K562 (cell line): ENCODE measurements around the gene TRIM2. TPM values are rescaled to one million over a fixed set of nuclear protein-coding genes. Genes with fewer than 3 reads are reported as not detected.

Experiments
- ATAC-seq: fragments of 200-7000 bp; cut with Tn5 transposase; 3 replicates; pipeline ENCODE4 v1.9.1; 2020; ENCODE audit warnings: moderate library complexity
- BruUV-seq: library from RNA; stranded (reverse); fragments of 400-500 nt; replicated peaks from 2 replicates; lab custom pipeline; 2021; lab: Mats Ljungman, UMichigan
- CTCF ChIA-PET: fragments of 300-600 bp; formaldehyde crosslinking; extraction: SDS; loops from one replicate; lab custom pipeline; 2021; ENCODE audit warnings: low intra/inter-chr PET ratio; lab: Yijun Ruan, JAX
- POLR2A ChIA-PET: fragments of 300-600, 350-650 bp; sonication (Branson Sonifier 250); formaldehyde crosslinking; extraction: SDS; loops from one replicate; lab custom pipeline; 2021; ENCODE audit warnings: antibody characterized with exemption, inconsistent platforms; lab: Yijun Ruan, JAX
- DNase-seq, 4 experiments: peaks; one replicate each; pipeline versions ENCODE4 v3.0.0 to v3.0.0-alpha.2; 2011 to 2018; ENCODE audit warnings: low spot score in 3 of 4, mixed read lengths in 3 of 4; ENCODE audit errors: extremely low read depth in 1 of 4
- FAIRE-seq: peaks from 2 replicates; lab custom pipeline; 2011; peaks lifted over from hg19 to GRCh38; lab: Jason Lieb, UNC
- H2AFZ ChIP-seq: 2 replicates; pipeline ENCODE4 v1.6.0; 2011; ENCODE audit warnings: low read depth, low read length, control low read depth, inconsistent platforms
- H3K27ac ChIP-seq: fragments of 200-600 bp; 3 replicates; pipeline ENCODE4 v1.8.0; 2011; ENCODE audit warnings: low read depth, mild to moderate bottlenecking, control low read depth, inconsistent platforms, low read length, moderate library complexity, mixed read lengths; ENCODE audit errors: extremely low read depth
- H3K27me3 ChIP-seq, 2 experiments: fragments of 300-600 bp in 1 of 2; 2 replicates in 1 of 2; 3 replicates in 1 of 2; pipeline versions ENCODE4 v1.6.0 to v1.8.0; 2011; ENCODE audit warnings: inconsistent platforms in 2 of 2, low read length in 2 of 2, mild to moderate bottlenecking in 1 of 2, mixed read lengths in 1 of 2, moderate library complexity in 1 of 2; ENCODE audit not compliant: control insufficient read depth in 2 of 2, insufficient read depth in 2 of 2
- H3K36me3 ChIP-seq: fragments of 300-600 bp; 3 replicates; pipeline ENCODE4 v1.8.0; 2011; ENCODE audit warnings: mild to moderate bottlenecking, low read length, inconsistent platforms; ENCODE audit not compliant: control insufficient read depth, insufficient read depth
- H3K4me1 ChIP-seq, 2 experiments: fragments of 200-600 bp in 1 of 2; replicated peaks in 1 of 2; 2 replicates in 1 of 2; 3 replicates in 1 of 2; pipeline versions ENCODE4 v1.5.1 to v1.8.0; 2011; ENCODE audit warnings: inconsistent platforms in 2 of 2, low read length in 2 of 2, mild to moderate bottlenecking in 1 of 2, mixed read lengths in 1 of 2, moderate library complexity in 1 of 2; ENCODE audit not compliant: control insufficient read depth in 2 of 2, insufficient read depth in 2 of 2
- H3K4me2 ChIP-seq: 2 replicates; pipeline ENCODE4 v1.6.1; 2011; ENCODE audit warnings: low read length, control low read depth, inconsistent platforms, mixed read lengths; ENCODE audit not compliant: insufficient read depth
- H3K4me3 ChIP-seq: fragments of 200-600 bp; sonication (generic), shearing (Covaris generic); 2 replicates; pipeline ENCODE4 v1.5.1; 2016; ENCODE audit warnings: control low read depth, inconsistent platforms
- H3K79me2 ChIP-seq: fragments of 200-600 bp; 3 replicates; pipeline ENCODE4 v1.8.0; 2011; ENCODE audit warnings: low read length, inconsistent platforms; ENCODE audit not compliant: control insufficient read depth, insufficient read depth
- H3K9ac ChIP-seq, 2 experiments: 2 replicates each; pipeline versions ENCODE4 v1.6.0 to v1.6.1; 2011; ENCODE audit warnings: low read depth in 2 of 2, low read length in 2 of 2, control low read depth in 1 of 2, inconsistent platforms in 1 of 2, mild to moderate bottlenecking in 1 of 2, mixed read lengths in 1 of 2; ENCODE audit not compliant: insufficient read depth in 1 of 2
- H3K9me1 ChIP-seq: one replicate; pipeline ENCODE4 v1.6.0; 2011; ENCODE audit warnings: inconsistent platforms, mild to moderate bottlenecking, low read length, moderate library complexity; ENCODE audit not compliant: control insufficient read depth, insufficient read depth
- H3K9me3 ChIP-seq: replicated peaks from 2 replicates; pipeline ENCODE4 v1.5.1; 2011; ENCODE audit warnings: low read depth, low read length, inconsistent platforms; ENCODE audit not compliant: control insufficient read depth, insufficient read depth
- H4K20me1 ChIP-seq: replicated peaks from 2 replicates; pipeline ENCODE4 v1.6.1; 2011; ENCODE audit warnings: low read length, inconsistent platforms, mixed read lengths; ENCODE audit not compliant: control insufficient read depth, insufficient read depth
- CREBBP ChIP-seq: IDR thresholded peaks from one replicate; pipeline ENCODE4 v1.6.1; 2012; ENCODE audit warnings: low read depth, mild to moderate bottlenecking, control low read depth, inconsistent platforms, low read length
- FOXK2 ChIP-seq, 2 experiments: fragments of 450-650 bp; IDR thresholded peaks in 1 of 2; conservative IDR thresholded peaks in 1 of 2; 2 replicates each; pipeline ENCODE4 v1.6.1; 2016; ENCODE audit warnings: low read depth in 2 of 2, mild to moderate bottlenecking in 1 of 2
- HDAC1 ChIP-seq, 2 experiments: fragments of 450-650 bp; IDR thresholded peaks; 2 replicates each; pipeline ENCODE4 v1.6.1; 2016 to 2017; ENCODE audit warnings: inconsistent platforms in 1 of 2, mild to moderate bottlenecking in 1 of 2, moderate library complexity in 1 of 2
- KAT8 ChIP-seq: fragments of 450-650 bp; IDR thresholded peaks from 2 replicates; pipeline ENCODE4 v1.6.1; 2016; ENCODE audit warnings: low read depth, mild to moderate bottlenecking
- KHSRP ChIP-seq: fragments of 450-650 bp; IDR thresholded peaks from 2 replicates; pipeline ENCODE4 v1.6.1; 2017
- PBX2 ChIP-seq, 2 experiments: IDR thresholded peaks in 1 of 2; conservative IDR thresholded peaks in 1 of 2; 2 replicates each; pipeline ENCODE4 v1.6.1; 2016; ENCODE audit warnings: low read depth in 2 of 2, mild to moderate bottlenecking in 1 of 2, missing compliant biosample characterization in 1 of 2, missing genetic modification characterization in 1 of 2, moderate library complexity in 1 of 2
- PHF20 ChIP-seq: fragments of 450-650 bp; IDR thresholded peaks from 2 replicates; pipeline ENCODE4 v1.6.1; 2018; ENCODE audit not compliant: partially characterized antibody
- PTBP1 ChIP-seq: fragments of 200-400 bp; formaldehyde crosslinking; IDR thresholded peaks from 2 replicates; pipeline ENCODE4 v1.6.1; 2017; ENCODE audit warnings: low read depth, low read length
- WGBS: fragments of 100-300 bp; shearing (Covaris generic); methylation state at CpG from one replicate; pipeline ENCODE4 v1.1.6; 2016; ENCODE audit warnings: low coverage, mixed read lengths; ENCODE audit not compliant: insufficient coverage; ENCODE audit errors: missing lambda C conversion rate; 5-methylcytosine and 5-hydroxymethylcytosine counted together
- in situ Hi-C: fragments of 300-500 bp; cut with MboI; formaldehyde crosslinking; loops from 4 replicates; pipeline ENCODE4 v1.15.0; 2018; ENCODE audit warnings: inconsistent platforms, mixed read lengths
- intact Hi-C: fragments of 100-400 bp; cut with micrococcal nuclease; formaldehyde crosslinking; loops from 2 replicates; pipeline ENCODE4 v1.14.2; 2022
- polyA plus RNA-seq, 8 experiments: library from polyadenylated mRNA; depleted of rRNA in 4 of 8; stranded (reverse) in 5 of 8; unstranded in 3 of 8; fragments of >200 nt; fragmentation: Nextera tagmentation in 2 of 8; fragmentation: Illumina TruSeq in 1 of 8; extraction: Ambion mirVana in 2 of 8; extraction: Trizol in 1 of 8; gene quantifications; 2 replicates each; pipeline versions ENCODE4 v1.2.1 to v1.2.3, GENCODE V29; 2011 to 2014; ENCODE audit warnings: inconsistent platforms in 1 of 8, missing spikeins in 1 of 8
- total RNA-seq, 7 experiments: library from RNA; depleted of rRNA in 6 of 7; stranded (reverse); fragments of >200 nt in 6 of 7; fragmentation: Illumina TruSeq in 2 of 7; extraction: Trizol in 2 of 7; gene quantifications; 2 replicates each; pipeline versions ENCODE4 v1.2.1 to v1.2.3, GENCODE V29; 2011 to 2021; ENCODE audit warnings: low replicate concordance in 1 of 7
- TF ChIP-seq, protein P1 (sequence below): sonication (generic); IDR thresholded peaks from 2 replicates; pipeline ENCODE4 v1.6.1; 2016

Gene TRIM2
- total and polyA plus RNA-seq, 9 of the 15 experiments (the other 6 are each of a cell fraction or from before 2014, with no cell fraction given) = 0.01 to 0.41 (median 0.13) TPM; not detected in 1

GRCh38 chr4:153204247-153204671 is at the start of gene TRIM2 (continued):
- peak in 1 of 2 experiments; percentile 40; a peak in 1 of 4 replicates for TF ChIP-seq FOXK2 (conservative IDR thresholded peaks at IDR 0.05 in 1 of 2, IDR thresholded peaks at IDR 0.05 in 1 of 2; ENCODE audit: low read depth in 2 of 2)
- no peak for TF ChIP-seq KHSRP
- TF ChIP-seq HDAC1 (IDR thresholded peaks at IDR 0.05) = no peak
- no peak for TF ChIP-seq CREBBP
- TF ChIP-seq, protein P1, sequence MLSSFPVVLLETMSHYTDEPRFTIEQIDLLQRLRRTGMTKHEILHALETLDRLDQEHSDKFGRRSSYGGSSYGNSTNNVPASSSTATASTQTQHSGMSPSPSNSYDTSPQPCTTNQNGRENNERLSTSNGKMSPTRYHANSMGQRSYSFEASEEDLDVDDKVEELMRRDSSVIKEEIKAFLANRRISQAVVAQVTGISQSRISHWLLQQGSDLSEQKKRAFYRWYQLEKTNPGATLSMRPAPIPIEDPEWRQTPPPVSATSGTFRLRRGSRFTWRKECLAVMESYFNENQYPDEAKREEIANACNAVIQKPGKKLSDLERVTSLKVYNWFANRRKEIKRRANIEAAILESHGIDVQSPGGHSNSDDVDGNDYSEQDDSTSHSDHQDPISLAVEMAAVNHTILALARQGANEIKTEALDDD = peak; percentile 98
- TF ChIP-seq PBX2 (CRISPR knock-in tag; IDR thresholded peaks at IDR 0.05; ENCODE audit: low read depth) = no peak
- no peak for TF ChIP-seq PBX2 (tag; conservative IDR thresholded peaks at IDR 0.05; ENCODE audit: low read depth)

GRCh38 chr4:153155686-153156085 is 48.6 kb upstream of the TRIM2 start:
- Histone ChIP-seq H3K27ac (no peak overlapping the region), H2AFZ (no peak overlapping the region), H3K4me1 (peaks cover 11 to 12% of the 10 kb centered on the region in 2 experiments), H3K4me3 (no peak overlapping the region), H3K9me3 (no peaks in the 10 kb centered on the region), H3K4me2 (no peak overlapping the region), H3K27me3 (peaks cover 25 to 43% of the 10 kb centered on the region in 2 experiments; a peak in 4 of 5 replicates), H3K9me1 (no peaks in the 10 kb centered on the region), H4K20me1 (peaks cover 2% of the 10 kb centered on the region; the same call in 1 of the 2 replicates), H3K36me3 (no peaks in the 10 kb centered on the region), H3K9ac (no peak overlapping the region), H3K79me2 (no peaks in the 10 kb centered on the region)
- in situ Hi-C loops = loop anchor here (10.0 kb wide), 1 partner anchor 419 kb away; no protein-coding TSS in a partner anchor
- ChIA-PET CTCF (interaction anchor here (0.7 kb wide), 1 partner anchor 486 kb away, joined by 3 read pairs; no protein-coding TSS in a partner anchor), POLR2A (interaction anchor here (1.1 kb wide), 1 partner anchor 486 kb away, joined by 4 read pairs; no protein-coding TSS in a partner anchor)
- BruUV-seq = no TSS peak
- no peak for ATAC-seq
- DNase-seq = no peak
- WGBS = 0% methylated on average over 1 of the region's 1 CpG
- FAIRE-seq = no peak
- intact Hi-C loops = no loop called here
- TF ChIP-seq PTBP1 = no peak
- no peak for TF ChIP-seq PHF20
- TF ChIP-seq KAT8 = no peak
